GM23248 (cell line): ENCODE measurements around the gene CDH4. TPM values are rescaled to one million over a fixed set of nuclear protein-coding genes. Genes with fewer than 3 reads are reported as not detected.

ENCODE experiments used
- DNase-seq: peaks from one replicate; pipeline ENCODE4 v3.0.0-alpha.2; 2015
- H2AFZ ChIP-seq: fragments of 200-600 bp; sonication (generic); 2 replicates; pipeline ENCODE4 v1.6.1; 2016; ENCODE audit warnings: antibody characterized with exemption
- H3F3A ChIP-seq: fragments of 200-600 bp; sonication (generic); 2 replicates; pipeline ENCODE4 v1.6.1; 2016; ENCODE audit warnings: mild to moderate bottlenecking, antibody characterized with exemption, mixed run types; ENCODE audit not compliant: insufficient read depth
- H3K27ac ChIP-seq: fragments of 200-600 bp; sonication (generic); 2 replicates; pipeline ENCODE4 v1.5.1; 2016; ENCODE audit warnings: mild to moderate bottlenecking
- H3K27me3 ChIP-seq: fragments of 200-600 bp; sonication (generic); replicated peaks from 2 replicates; pipeline ENCODE4 v1.6.1; 2016; ENCODE audit warnings: mild to moderate bottlenecking; ENCODE audit not compliant: insufficient read depth
- H3K36me3 ChIP-seq: fragments of 200-600 bp; sonication (generic); 2 replicates; pipeline ENCODE4 v1.6.1; 2016; ENCODE audit warnings: low read depth, mild to moderate bottlenecking
- H3K4me1 ChIP-seq: fragments of 200-600 bp; sonication (generic); 2 replicates; pipeline ENCODE4 v1.6.1; 2016; ENCODE audit warnings: mild to moderate bottlenecking; ENCODE audit not compliant: insufficient read depth
- H3K4me2 ChIP-seq: fragments of 200-600 bp; sonication (generic); one replicate; pipeline ENCODE4 v1.6.1; 2016; ENCODE audit warnings: mild to moderate bottlenecking; ENCODE audit not compliant: unreplicated experiment
- H3K4me3 ChIP-seq: fragments of 200-600 bp; sonication (generic); 2 replicates; pipeline ENCODE4 v1.5.1; 2016; ENCODE audit warnings: mild to moderate bottlenecking
- H3K79me2 ChIP-seq: fragments of 200-600 bp; sonication (generic); 2 replicates; pipeline ENCODE4 v1.6.1; 2016; ENCODE audit warnings: mild to moderate bottlenecking; ENCODE audit not compliant: insufficient read depth
- H3K9ac ChIP-seq: fragments of 200-600 bp; sonication (generic); 2 replicates; pipeline ENCODE4 v1.6.1; 2016; ENCODE audit warnings: mild to moderate bottlenecking
- H3K9me2 ChIP-seq: fragments of 200-600 bp; sonication (generic); 2 replicates; pipeline ENCODE4 v1.6.1; 2016; ENCODE audit warnings: mixed run types, mild to moderate bottlenecking, moderate library complexity; ENCODE audit not compliant: insufficient read depth
- H3K9me3 ChIP-seq: fragments of 200-600 bp; sonication (generic); one replicate; pipeline ENCODE4 v1.6.1; 2017; ENCODE audit warnings: low read depth
- H4K20me1 ChIP-seq: fragments of 200-600 bp; sonication (generic); 2 replicates; pipeline ENCODE4 v1.6.0; 2016; ENCODE audit not compliant: insufficient read depth
- EZH2 ChIP-seq: fragments of 200-600 bp; sonication (generic); IDR thresholded peaks from 2 replicates; pipeline ENCODE4 v1.6.1; 2018; ENCODE audit warnings: antibody characterized with exemption, mild to moderate bottlenecking; ENCODE audit not compliant: insufficient read depth, poor library complexity, severe bottlenecking
- EZH2phosphoT487 ChIP-seq: fragments of 200-600 bp; sonication (generic); IDR thresholded peaks from 2 replicates; pipeline ENCODE4 v1.6.1; 2018; ENCODE audit warnings: antibody characterized with exemption, moderate library complexity, mild to moderate bottlenecking, low read depth; ENCODE audit not compliant: insufficient read depth
- WGBS, 2 experiments: methylation state at CpG; one replicate each; pipeline ENCODE4 v1.1.6; 2015 to 2017; ENCODE audit warnings: low lambda C conversion rate in 2 of 2, low coverage in 1 of 2; ENCODE audit errors: missing lambda C conversion rate in 2 of 2; 5-methylcytosine and 5-hydroxymethylcytosine counted together
- in situ Hi-C: fragments of 300-500 bp; cut with MboI; formaldehyde crosslinking; loops from 2 replicates; pipeline ENCODE4 v1.15.0; 2020
- polyA plus RNA-seq: library from polyadenylated mRNA; unstranded; fragments of >200 nt; fragmentation: Nextera tagmentation; extraction: Ambion mirVana; gene quantifications from 2 replicates; pipeline ENCODE4 v1.2.1, GENCODE V29; 2016
- total RNA-seq: library from RNA; depleted of rRNA; stranded (reverse); fragments of >200 nt; shearing (Covaris generic); gene quantifications from 2 replicates; pipeline ENCODE4 v1.2.3, GENCODE V29; 2014

Gene CDH4
- total and polyA plus RNA-seq, 2 experiments from 2014 or later: 1.1 to 3.9 TPM

- TF ChIP-seq EZH2phosphoT487: no peak
- no peak for TF ChIP-seq EZH2
- H3K36me3 ChIP-seq: no peaks in the 10 kb centered on the region
Measured at GRCh38 chr20:61434341-61434781, 182.3 kb downstream of the CDH4 start.

GRCh38 chr20:61435184-61435822, 183.2 kb downstream of the CDH4 start:
- no peaks in the 10 kb centered on the region for H3K27me3 ChIP-seq
- TF ChIP-seq EZH2phosphoT487: no peak
- TF ChIP-seq EZH2: no peak
- in situ Hi-C loops: no loop called here
- H3K4me3 ChIP-seq: no peak overlapping the region
- peaks cover 11% of the 10 kb centered on the region for H3K4me1 ChIP-seq
- no peaks in the 10 kb centered on the region for H3K36me3 ChIP-seq
- no peak overlapping the region for H3K27ac ChIP-seq
- WGBS, 2 experiments: 44 to 59% methylated on average over 12 to 13 of the region's 15 CpGs
- DNase-seq: no peak
- no peak overlapping the region for H2AFZ ChIP-seq
- H3K9me3 ChIP-seq: no peaks in the 10 kb centered on the region
- no peaks in the 10 kb centered on the region for H3F3A ChIP-seq
- no peaks in the 10 kb centered on the region for H3K79me2 ChIP-seq
- no peak overlapping the region for H3K9ac ChIP-seq
- H3K4me2 ChIP-seq: no peak overlapping the region
- no peaks in the 10 kb centered on the region for H3K9me2 ChIP-seq
- no peaks in the 10 kb centered on the region for H4K20me1 ChIP-seq

More at GRCh38 chr20:61434341-61434781, 182.3 kb downstream of the CDH4 start:
- Histone ChIP-seq H3K27me3 (no peaks in the 10 kb centered on the region), H3K9ac (no peak overlapping the region), H3K27ac (no peak overlapping the region), H3K4me1 (peaks cover 11% of the 10 kb centered on the region), H3K4me2 (no peak overlapping the region), H3K9me3 (no peaks in the 10 kb centered on the region), H4K20me1 (no peaks in the 10 kb centered on the region), H3F3A (no peaks in the 10 kb centered on the region), H3K9me2 (no peaks in the 10 kb centered on the region), H2AFZ (no peak overlapping the region), H3K4me3 (no peak overlapping the region), H3K79me2 (no peaks in the 10 kb centered on the region)
- DNase-seq: peak; percentile 4
- in situ Hi-C loops: no loop called here
- WGBS, 2 experiments: 10 to 13% methylated on average over 18 of the region's 18 CpGs

- peaks cover 11% of the 10 kb centered on the region for H3K4me1 ChIP-seq
- H3K4me3 ChIP-seq: no peak overlapping the region
- H3K27me3 ChIP-seq: no peaks in the 10 kb centered on the region
- no peak for TF ChIP-seq EZH2
- TF ChIP-seq EZH2phosphoT487: no peak
- no peak overlapping the region for H3K27ac ChIP-seq
- no peaks in the 10 kb centered on the region for H3F3A ChIP-seq
- H3K4me2 ChIP-seq: no peak overlapping the region
- H2AFZ ChIP-seq: no peak overlapping the region
- 26 to 29% methylated on average over 3 of the region's 3 CpGs for WGBS, 2 experiments
- DNase-seq: no peak
- H3K9me3 ChIP-seq: no peaks in the 10 kb centered on the region
- H3K9ac ChIP-seq: no peak overlapping the region
- no peaks in the 10 kb centered on the region for H3K9me2 ChIP-seq
- no peaks in the 10 kb centered on the region for H4K20me1 ChIP-seq
- H3K36me3 ChIP-seq: no peaks in the 10 kb centered on the region
- no peaks in the 10 kb centered on the region for H3K79me2 ChIP-seq
- in situ Hi-C loops: no loop called here
Measured at GRCh38 chr20:61435823-61436220, 183.8 kb downstream of the CDH4 start.

GRCh38 chr20:61436283-61436666, 184.2 kb downstream of the CDH4 start:
- TF ChIP-seq EZH2 (no peak), EZH2phosphoT487 (no peak)
- Histone ChIP-seq H2AFZ (no peak overlapping the region), H3K79me2 (no peaks in the 10 kb centered on the region), H3K4me2 (no peak overlapping the region), H4K20me1 (no peaks in the 10 kb centered on the region), H3K27me3 (no peaks in the 10 kb centered on the region), H3K4me3 (no peak overlapping the region), H3K9ac (no peak overlapping the region), H3K4me1 (peaks cover 11% of the 10 kb centered on the region), H3F3A (no peaks in the 10 kb centered on the region), H3K36me3 (no peaks in the 10 kb centered on the region), H3K9me3 (no peaks in the 10 kb centered on the region), H3K27ac (no peak overlapping the region), H3K9me2 (no peaks in the 10 kb centered on the region)
- in situ Hi-C loops: no loop called here
- DNase-seq: peak; percentile 83
- 13 to 16% methylated on average over 2 of the region's 2 CpGs for WGBS, 2 experiments
